ENCODE results near the gene KIAA1958.

DNA sequence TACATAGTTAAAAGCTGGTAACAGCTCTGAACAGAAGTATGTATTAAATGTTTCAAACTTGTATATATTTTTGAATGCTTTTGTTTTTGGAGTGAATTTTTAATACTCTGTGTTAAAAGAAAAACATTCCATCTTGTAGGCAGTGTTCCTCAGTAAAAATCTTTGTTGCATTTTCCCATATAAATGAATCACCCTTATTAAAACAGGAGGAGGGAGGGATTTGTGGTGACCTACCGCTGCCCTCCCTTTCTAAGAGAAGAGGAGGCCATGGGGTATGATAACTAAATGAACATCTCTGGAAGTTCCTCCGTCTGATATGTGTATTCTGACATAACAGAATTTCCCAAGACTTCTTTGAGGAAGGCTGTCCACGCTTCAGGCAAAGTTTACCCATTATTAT lies 177.9 kb downstream of the KIAA1958 start:
- TF ChIP-seq, protein P1, sequence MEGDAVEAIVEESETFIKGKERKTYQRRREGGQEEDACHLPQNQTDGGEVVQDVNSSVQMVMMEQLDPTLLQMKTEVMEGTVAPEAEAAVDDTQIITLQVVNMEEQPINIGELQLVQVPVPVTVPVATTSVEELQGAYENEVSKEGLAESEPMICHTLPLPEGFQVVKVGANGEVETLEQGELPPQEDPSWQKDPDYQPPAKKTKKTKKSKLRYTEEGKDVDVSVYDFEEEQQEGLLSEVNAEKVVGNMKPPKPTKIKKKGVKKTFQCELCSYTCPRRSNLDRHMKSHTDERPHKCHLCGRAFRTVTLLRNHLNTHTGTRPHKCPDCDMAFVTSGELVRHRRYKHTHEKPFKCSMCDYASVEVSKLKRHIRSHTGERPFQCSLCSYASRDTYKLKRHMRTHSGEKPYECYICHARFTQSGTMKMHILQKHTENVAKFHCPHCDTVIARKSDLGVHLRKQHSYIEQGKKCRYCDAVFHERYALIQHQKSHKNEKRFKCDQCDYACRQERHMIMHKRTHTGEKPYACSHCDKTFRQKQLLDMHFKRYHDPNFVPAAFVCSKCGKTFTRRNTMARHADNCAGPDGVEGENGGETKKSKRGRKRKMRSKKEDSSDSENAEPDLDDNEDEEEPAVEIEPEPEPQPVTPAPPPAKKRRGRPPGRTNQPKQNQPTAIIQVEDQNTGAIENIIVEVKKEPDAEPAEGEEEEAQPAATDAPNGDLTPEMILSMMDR (conservative IDR thresholded peaks at IDR 0.05; ENCODE audit: low read length): no peak
- TF ChIP-seq EZH2phosphoT487 (IDR thresholded peaks at IDR 0.05; ENCODE audit: borderline replicate concordance): no peak
